Vagina (tissue), 2 donors: ENCODE results near the gene FBXL7.

Experiments
- POLR2AphosphoS5 ChIP-seq, 2 donors: sonication (generic); formaldehyde crosslinking; IDR thresholded peaks; one replicate each; pipeline ENCODE4 v1.9.0; 2017; ENCODE audit warnings: antibody characterized with exemption in 2 of 2, mild to moderate bottlenecking in 2 of 2, low read depth in 1 of 2; ENCODE audit not compliant: insufficient read depth in 1 of 2
- TF ChIP-seq, protein P1 (sequence below), 3 experiments: fragments of 450-650 bp in 2 of 3; fragments of 200-600 bp in 1 of 3; sonication (generic) in 1 of 3; IDR thresholded peaks; one replicate each; pipeline ENCODE4 v1.5.1; 2017 to 2019; ENCODE audit warnings: antibody characterized with exemption in 3 of 3, mild to moderate bottlenecking in 2 of 3, moderate library complexity in 2 of 3

DNA sequence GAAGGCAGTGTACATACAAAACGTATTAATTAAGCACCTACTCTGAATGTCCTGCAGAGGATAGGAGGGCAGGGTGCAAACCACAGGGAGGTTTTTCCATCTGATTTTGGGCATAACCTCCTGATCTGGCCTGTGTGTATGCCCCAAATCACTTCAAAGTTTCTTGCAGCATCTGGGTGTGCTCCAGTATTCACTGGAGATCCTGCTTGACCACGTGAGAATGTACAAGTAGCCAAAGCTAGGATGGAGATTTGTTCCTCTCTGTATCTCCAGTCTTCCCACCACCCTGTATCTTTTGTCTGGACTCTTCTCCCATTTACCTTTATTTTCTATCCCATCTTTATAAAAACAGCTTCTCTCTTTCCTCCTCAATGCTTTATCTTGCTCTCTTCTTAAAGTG lies 207.7 kb downstream of the FBXL7 start:
- TF ChIP-seq, protein P1, sequence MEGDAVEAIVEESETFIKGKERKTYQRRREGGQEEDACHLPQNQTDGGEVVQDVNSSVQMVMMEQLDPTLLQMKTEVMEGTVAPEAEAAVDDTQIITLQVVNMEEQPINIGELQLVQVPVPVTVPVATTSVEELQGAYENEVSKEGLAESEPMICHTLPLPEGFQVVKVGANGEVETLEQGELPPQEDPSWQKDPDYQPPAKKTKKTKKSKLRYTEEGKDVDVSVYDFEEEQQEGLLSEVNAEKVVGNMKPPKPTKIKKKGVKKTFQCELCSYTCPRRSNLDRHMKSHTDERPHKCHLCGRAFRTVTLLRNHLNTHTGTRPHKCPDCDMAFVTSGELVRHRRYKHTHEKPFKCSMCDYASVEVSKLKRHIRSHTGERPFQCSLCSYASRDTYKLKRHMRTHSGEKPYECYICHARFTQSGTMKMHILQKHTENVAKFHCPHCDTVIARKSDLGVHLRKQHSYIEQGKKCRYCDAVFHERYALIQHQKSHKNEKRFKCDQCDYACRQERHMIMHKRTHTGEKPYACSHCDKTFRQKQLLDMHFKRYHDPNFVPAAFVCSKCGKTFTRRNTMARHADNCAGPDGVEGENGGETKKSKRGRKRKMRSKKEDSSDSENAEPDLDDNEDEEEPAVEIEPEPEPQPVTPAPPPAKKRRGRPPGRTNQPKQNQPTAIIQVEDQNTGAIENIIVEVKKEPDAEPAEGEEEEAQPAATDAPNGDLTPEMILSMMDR (IDR thresholded peaks at IDR 0.05) = no peak
- TF ChIP-seq POLR2AphosphoS5 (IDR thresholded peaks at IDR 0.05; ENCODE audit: insufficient read depth in 1 of 2, low read depth in 1 of 2) = no peak
